SIG-M5 (cell line): ENCODE data around the gene LMO1.

Source experiments
- DNase-seq: peaks from one replicate; lab custom pipeline; 2025; lab: John Stamatoyannopoulos, UW

The LMO1 gene

GRCh38 chr11:8288166-8288772 lies 24.6 kb upstream of the LMO1 start:
- DNase-seq = no peak

GRCh38 chr11:8287703-8288102 lies 24.0 kb upstream of the LMO1 start:
- DNase-seq = no peak

GRCh38 chr11:8287297-8287696 lies 23.6 kb upstream of the LMO1 start:
- DNase-seq = no peak

GRCh38 chr11:8286886-8287285 lies 23.2 kb upstream of the LMO1 start:
- DNase-seq = no peak

GRCh38 chr11:8285796-8286195 lies 22.1 kb upstream of the LMO1 start:
- DNase-seq = no peak

- no peak for DNase-seq
These were observed 21.6 kb upstream of the LMO1 start for GRCh38 chr11:8285228-8285627.

GRCh38 chr11:8283465-8284230 lies 20.0 kb upstream of the LMO1 start:
- no peak for DNase-seq

GRCh38 chr11:8283100-8283464 lies 19.4 kb upstream of the LMO1 start:
- no peak for DNase-seq

- no peak for DNase-seq
These were observed 19.0 kb upstream of the LMO1 start for GRCh38 chr11:8282631-8283030.

- DNase-seq = no peak
These were observed 17.6 kb upstream of the LMO1 start for GRCh38 chr11:8281266-8281665.

- DNase-seq = no peak
These were observed 14.0 kb upstream of the LMO1 start for GRCh38 chr11:8277691-8278090.

- DNase-seq = no peak
These were observed 12.8 kb upstream of the LMO1 start for GRCh38 chr11:8276528-8276927.

- no peak for DNase-seq
These were observed 9.6 kb upstream of the LMO1 start for GRCh38 chr11:8273287-8273686.

GRCh38 chr11:8271106-8271886 lies 7.6 kb upstream of the LMO1 start:
- DNase-seq = no peak

- DNase-seq = no peak
These were observed 6.0 kb upstream of the LMO1 start for GRCh38 chr11:8269636-8270035.

GRCh38 chr11:8268530-8269400 lies 5.1 kb upstream of the LMO1 start:
- no peak for DNase-seq

GRCh38 chr11:8267831-8268529 lies 4.3 kb upstream of the LMO1 start:
- DNase-seq = no peak

GRCh38 chr11:8267280-8267679 lies 3.6 kb upstream of the LMO1 start:
- no peak for DNase-seq

GRCh38 chr11:8266246-8267241 lies 2.9 kb upstream of the LMO1 start:
- DNase-seq = no peak

- no peak for DNase-seq
These were observed 2.1 kb upstream of the LMO1 start for GRCh38 chr11:8265681-8266241.
